Panc1 (cell line): ENCODE measurements around the gene NPAS3. TPM values are rescaled to one million over a fixed set of nuclear protein-coding genes. Genes with fewer than 3 reads are reported as not detected.

Experiments used
- ATAC-seq: fragments of 200-7000 bp; cut with Tn5 transposase; 2 replicates; pipeline ENCODE4 v1.9.1; 2020; ENCODE audit warnings: mild to moderate bottlenecking, moderate library complexity
- BruUV-seq: library from RNA; stranded (reverse); fragments of 400-500 nt; replicated peaks from 2 replicates; lab custom pipeline; 2021; lab: Mats Ljungman, UMichigan
- CTCF ChIA-PET: fragments of 300-600 bp; sonication (Branson Sonifier 250); formaldehyde crosslinking; loops from one replicate; lab custom pipeline; 2022; ENCODE audit warnings: antibody characterized with exemption; lab: Charles Lee
- POLR2A ChIA-PET: fragments of 300-600 bp; sonication (Branson Sonifier 250); formaldehyde crosslinking; loops from one replicate; lab custom pipeline; 2022; ENCODE audit warnings: antibody characterized with exemption; lab: Charles Lee
- DNase-seq: peaks from one replicate; pipeline ENCODE4 v3.0.0-alpha.2; 2010; ENCODE audit warnings: low read depth, low spot score
- H3K27ac ChIP-seq: 2 replicates; pipeline ENCODE4 v1.5.1; 2011; ENCODE audit warnings: mild to moderate bottlenecking, low read length, inconsistent platforms
- H3K27me3 ChIP-seq: fragments of 200-500 bp; sonication (Bioruptor generic); 2 replicates; pipeline ENCODE4 v1.6.0; 2014; ENCODE audit warnings: low read length, inconsistent platforms; ENCODE audit not compliant: control insufficient read depth, insufficient read depth
- H3K36me3 ChIP-seq: fragments of 200-500 bp; sonication (Bioruptor generic); 2 replicates; pipeline ENCODE4 v1.5.1; 2014; ENCODE audit warnings: inconsistent platforms, mild to moderate bottlenecking, low read length, moderate library complexity; ENCODE audit not compliant: control insufficient read depth, insufficient read depth
- H3K4me1 ChIP-seq: 2 replicates; pipeline ENCODE4 v1.5.1; 2011; ENCODE audit warnings: inconsistent platforms, mild to moderate bottlenecking, low read length, moderate library complexity; ENCODE audit not compliant: control insufficient read depth, insufficient read depth
- H3K4me3 ChIP-seq, 2 experiments: 2 replicates each; pipeline ENCODE4 v1.5.1; 2011 to 2012; ENCODE audit warnings: low read depth in 2 of 2, low read length in 2 of 2, mild to moderate bottlenecking in 2 of 2, inconsistent platforms in 1 of 2, moderate library complexity in 1 of 2
- H3K9me3 ChIP-seq: fragments of 200-500 bp; sonication (Bioruptor generic); 2 replicates; pipeline ENCODE4 v1.5.1; 2014; ENCODE audit warnings: low read depth, mild to moderate bottlenecking, inconsistent platforms, low read length, moderate library complexity; ENCODE audit not compliant: control insufficient read depth, insufficient read depth
- POLR2AphosphoS5 ChIP-seq: IDR thresholded peaks from 2 replicates; pipeline ENCODE4 v1.6.1; 2012; ENCODE audit warnings: mild to moderate bottlenecking, low read depth, low read length, moderate library complexity
- SIN3A ChIP-seq: IDR thresholded peaks from 2 replicates; pipeline ENCODE4 v1.6.1; 2012; ENCODE audit warnings: low read depth, mild to moderate bottlenecking, low read length, moderate library complexity, borderline replicate concordance; ENCODE audit not compliant: insufficient read depth
- TCF7L2 ChIP-seq: IDR thresholded peaks from 2 replicates; pipeline ENCODE4 v1.6.1; 2011; ENCODE audit warnings: mild to moderate bottlenecking, low read depth, low read length, inconsistent platforms
- in situ Hi-C: cut with HindIII; loops from 2 replicates; pipeline ENCODE4 v1.10.0; 2016; ENCODE audit warnings: low sequenced_read_pairs, low pct_unique_long_range_greater_than_20kb
- intact Hi-C: fragments of 100-400 bp; cut with micrococcal nuclease; formaldehyde crosslinking; loops from one replicate; pipeline ENCODE4 v1.10.0; 2022; ENCODE audit not compliant: unreplicated experiment
- total RNA-seq: library from RNA; stranded (reverse); gene quantifications from one replicate; pipeline ENCODE4 v1.2.1, GENCODE V29; 2021; ENCODE audit not compliant: unreplicated experiment
- TF ChIP-seq, protein P1 (sequence below): fragments of 450-650 bp; IDR thresholded peaks from 2 replicates; pipeline ENCODE4 v1.5.1; 2017; ENCODE audit warnings: mild to moderate bottlenecking
- TF ChIP-seq, protein P2 (sequence below), 2 experiments: IDR thresholded peaks; 2 replicates each; pipeline ENCODE4 v1.6.1; 2011 to 2012; ENCODE audit warnings: low read depth in 2 of 2, control low read depth in 1 of 2, low read length in 1 of 2, mild to moderate bottlenecking in 1 of 2, moderate library complexity in 1 of 2; ENCODE audit not compliant: insufficient read depth in 1 of 2

Gene NPAS3
- total RNA-seq, 1 experiment from 2014 or later, result 0.23 TPM

DNA sequence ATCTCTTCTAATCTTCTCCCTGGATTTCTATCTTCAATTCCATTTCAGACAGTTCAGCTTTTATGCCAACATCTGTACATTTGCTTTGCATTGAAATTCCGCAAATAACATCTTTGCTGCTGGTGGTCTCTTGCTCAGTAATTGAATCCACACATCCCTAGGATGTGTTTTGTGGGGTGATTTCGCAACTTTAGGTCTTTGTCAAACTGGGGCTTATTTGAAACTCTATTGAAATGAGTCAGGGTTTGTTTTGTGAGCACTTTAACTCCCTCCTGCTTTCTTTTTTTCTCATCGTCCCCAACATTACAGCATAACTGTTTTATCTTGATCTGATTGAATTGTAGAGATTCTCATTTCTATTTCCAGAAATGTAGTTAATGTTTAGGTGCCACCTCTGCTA lies 404.3 kb downstream of the NPAS3 start:
- H3K27me3 ChIP-seq, result no peaks in the 10 kb centered on the region
- ATAC-seq (no peak), DNase-seq (no peak)
- no peak for TF ChIP-seq POLR2AphosphoS5
- TF ChIP-seq, protein P1, sequence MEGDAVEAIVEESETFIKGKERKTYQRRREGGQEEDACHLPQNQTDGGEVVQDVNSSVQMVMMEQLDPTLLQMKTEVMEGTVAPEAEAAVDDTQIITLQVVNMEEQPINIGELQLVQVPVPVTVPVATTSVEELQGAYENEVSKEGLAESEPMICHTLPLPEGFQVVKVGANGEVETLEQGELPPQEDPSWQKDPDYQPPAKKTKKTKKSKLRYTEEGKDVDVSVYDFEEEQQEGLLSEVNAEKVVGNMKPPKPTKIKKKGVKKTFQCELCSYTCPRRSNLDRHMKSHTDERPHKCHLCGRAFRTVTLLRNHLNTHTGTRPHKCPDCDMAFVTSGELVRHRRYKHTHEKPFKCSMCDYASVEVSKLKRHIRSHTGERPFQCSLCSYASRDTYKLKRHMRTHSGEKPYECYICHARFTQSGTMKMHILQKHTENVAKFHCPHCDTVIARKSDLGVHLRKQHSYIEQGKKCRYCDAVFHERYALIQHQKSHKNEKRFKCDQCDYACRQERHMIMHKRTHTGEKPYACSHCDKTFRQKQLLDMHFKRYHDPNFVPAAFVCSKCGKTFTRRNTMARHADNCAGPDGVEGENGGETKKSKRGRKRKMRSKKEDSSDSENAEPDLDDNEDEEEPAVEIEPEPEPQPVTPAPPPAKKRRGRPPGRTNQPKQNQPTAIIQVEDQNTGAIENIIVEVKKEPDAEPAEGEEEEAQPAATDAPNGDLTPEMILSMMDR, result no peak
- TF ChIP-seq SIN3A, result no peak
- TF ChIP-seq, protein P2, sequence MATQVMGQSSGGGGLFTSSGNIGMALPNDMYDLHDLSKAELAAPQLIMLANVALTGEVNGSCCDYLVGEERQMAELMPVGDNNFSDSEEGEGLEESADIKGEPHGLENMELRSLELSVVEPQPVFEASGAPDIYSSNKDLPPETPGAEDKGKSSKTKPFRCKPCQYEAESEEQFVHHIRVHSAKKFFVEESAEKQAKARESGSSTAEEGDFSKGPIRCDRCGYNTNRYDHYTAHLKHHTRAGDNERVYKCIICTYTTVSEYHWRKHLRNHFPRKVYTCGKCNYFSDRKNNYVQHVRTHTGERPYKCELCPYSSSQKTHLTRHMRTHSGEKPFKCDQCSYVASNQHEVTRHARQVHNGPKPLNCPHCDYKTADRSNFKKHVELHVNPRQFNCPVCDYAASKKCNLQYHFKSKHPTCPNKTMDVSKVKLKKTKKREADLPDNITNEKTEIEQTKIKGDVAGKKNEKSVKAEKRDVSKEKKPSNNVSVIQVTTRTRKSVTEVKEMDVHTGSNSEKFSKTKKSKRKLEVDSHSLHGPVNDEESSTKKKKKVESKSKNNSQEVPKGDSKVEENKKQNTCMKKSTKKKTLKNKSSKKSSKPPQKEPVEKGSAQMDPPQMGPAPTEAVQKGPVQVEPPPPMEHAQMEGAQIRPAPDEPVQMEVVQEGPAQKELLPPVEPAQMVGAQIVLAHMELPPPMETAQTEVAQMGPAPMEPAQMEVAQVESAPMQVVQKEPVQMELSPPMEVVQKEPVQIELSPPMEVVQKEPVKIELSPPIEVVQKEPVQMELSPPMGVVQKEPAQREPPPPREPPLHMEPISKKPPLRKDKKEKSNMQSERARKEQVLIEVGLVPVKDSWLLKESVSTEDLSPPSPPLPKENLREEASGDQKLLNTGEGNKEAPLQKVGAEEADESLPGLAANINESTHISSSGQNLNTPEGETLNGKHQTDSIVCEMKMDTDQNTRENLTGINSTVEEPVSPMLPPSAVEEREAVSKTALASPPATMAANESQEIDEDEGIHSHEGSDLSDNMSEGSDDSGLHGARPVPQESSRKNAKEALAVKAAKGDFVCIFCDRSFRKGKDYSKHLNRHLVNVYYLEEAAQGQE (IDR thresholded peaks at IDR 0.05; ENCODE audit: insufficient read depth in 1 of 2, low read depth in 2 of 2, low read length in 1 of 2), result no peak
- TF ChIP-seq TCF7L2, result no peak
- no peak overlapping the region for H3K27ac ChIP-seq
- H3K9me3 ChIP-seq, result no peaks in the 10 kb centered on the region
- CTCF ChIA-PET, result no interaction called here
- H3K4me3 ChIP-seq, result no peak overlapping the region
- POLR2A ChIA-PET, result no interaction called here
- intact Hi-C loops, result loop anchor here (10.0 kb wide), 1 partner anchor 538 kb away; no protein-coding TSS in a partner anchor
- BruUV-seq, result no TSS peak
- no peaks in the 10 kb centered on the region for H3K36me3 ChIP-seq
- in situ Hi-C loops, result no loop called here
- H3K4me1 ChIP-seq, result no peaks in the 10 kb centered on the region

DNA sequence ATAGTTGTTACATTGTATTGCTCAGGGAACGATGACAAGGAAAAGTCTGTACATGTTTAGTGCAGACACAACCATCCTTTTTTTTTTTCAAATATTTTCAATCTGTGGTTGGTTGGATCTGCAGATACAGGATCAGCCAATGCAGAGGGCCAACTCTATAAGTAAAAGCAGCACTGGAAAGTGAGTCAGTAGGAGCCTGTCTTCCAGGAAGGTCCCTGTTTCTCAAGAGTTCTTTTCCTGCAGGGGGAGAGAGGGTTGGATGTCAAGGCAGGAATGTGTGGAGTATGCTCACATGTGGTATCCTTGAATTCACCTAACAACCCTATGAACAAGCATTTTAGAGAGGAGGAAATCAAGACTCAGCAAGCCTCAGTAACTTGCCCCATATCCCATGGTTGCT lies 409.1 kb downstream of the NPAS3 start:
- BruUV-seq, result no TSS peak
- no peak overlapping the region for H3K27ac ChIP-seq
- TF ChIP-seq, protein P1, result no peak
- TF ChIP-seq SIN3A, result no peak
- TF ChIP-seq, protein P2 (IDR thresholded peaks at IDR 0.05; ENCODE audit: insufficient read depth in 1 of 2, low read depth in 2 of 2, low read length in 1 of 2), result no peak
- no peak for TF ChIP-seq POLR2AphosphoS5
- no peak for TF ChIP-seq TCF7L2
- no peaks in the 10 kb centered on the region for H3K9me3 ChIP-seq
- H3K36me3 ChIP-seq, result no peaks in the 10 kb centered on the region
- ATAC-seq (no peak), DNase-seq (no peak)
- no peaks in the 10 kb centered on the region for H3K4me1 ChIP-seq
- no peaks in the 10 kb centered on the region for H3K27me3 ChIP-seq
- no peak overlapping the region for H3K4me3 ChIP-seq
- in situ Hi-C loops (no loop called here), intact Hi-C loops (loop anchor here (10.0 kb wide), 1 partner anchor 543 kb away; no protein-coding TSS in a partner anchor)
- POLR2A ChIA-PET, result no interaction called here
- CTCF ChIA-PET, result no interaction called here
